Lung (tissue), 12 donors: ENCODE data around the gene NR2E1. TPM values are rescaled to one million over a fixed set of nuclear protein-coding genes. Genes with fewer than 3 reads are reported as not detected.

ENCODE experiments used
- ATAC-seq: fragments of 200-7000 bp; cut with Tn5 transposase; one replicate; pipeline ENCODE4 v1.9.1; 2020; ENCODE audit warnings: moderate number of reproducible peaks; ENCODE audit not compliant: insufficient read depth, low FRiP score
- DNase-seq, 3 donors: peaks; one replicate each; pipeline ENCODE4 v3.0.0-alpha.2; 2013 to 2017
- H3K27ac ChIP-seq, 2 donors: one replicate each; pipeline ENCODE4 v1.5.1; 2013; ENCODE audit warnings: mild to moderate bottlenecking in 2 of 2, moderate library complexity in 2 of 2, control low read depth in 1 of 2, inconsistent platforms in 1 of 2, low read depth in 1 of 2, low read length in 1 of 2
- H3K27me3 ChIP-seq, 3 donors: one replicate each; pipeline ENCODE4 v1.5.1; 2013; ENCODE audit warnings: low read length in 2 of 3; ENCODE audit not compliant: control insufficient read depth in 3 of 3, insufficient read depth in 3 of 3
- H3K36me3 ChIP-seq, 4 donors: one replicate each; pipeline ENCODE4 v1.5.1; 2013; ENCODE audit warnings: low read length in 4 of 4, mild to moderate bottlenecking in 1 of 4, moderate library complexity in 1 of 4; ENCODE audit not compliant: control insufficient read depth in 4 of 4, insufficient read depth in 4 of 4
- H3K4me1 ChIP-seq, 5 donors: one replicate each; pipeline ENCODE4 v1.5.1; 2013; ENCODE audit warnings: low read length in 5 of 5, mild to moderate bottlenecking in 2 of 5, moderate library complexity in 1 of 5; ENCODE audit not compliant: control insufficient read depth in 5 of 5, insufficient read depth in 5 of 5
- H3K4me3 ChIP-seq: one replicate; pipeline ENCODE4 v1.5.1; 2013; ENCODE audit warnings: mild to moderate bottlenecking, control low read depth, moderate library complexity
- H3K9ac ChIP-seq, 2 donors: one replicate each; pipeline ENCODE4 v1.5.1; 2013; ENCODE audit warnings: low read length in 2 of 2, control low read depth in 1 of 2; ENCODE audit not compliant: insufficient read depth in 1 of 2
- H3K9me3 ChIP-seq, 4 donors: one replicate each; pipeline ENCODE4 v1.5.1; 2013; ENCODE audit warnings: low read length in 3 of 4, mild to moderate bottlenecking in 1 of 4, moderate library complexity in 1 of 4; ENCODE audit not compliant: control insufficient read depth in 4 of 4, insufficient read depth in 3 of 4
- WGBS, 2 donors: extraction: QIAGEN DNeasy Blood & Tissue Kit; methylation state at CpG; one replicate each; pipeline ENCODE4 v1.1.7; 2013; 5-methylcytosine and 5-hydroxymethylcytosine counted together
- polyA plus RNA-seq, 2 donors: library from polyadenylated mRNA; stranded (reverse); fragments of 200-250 nt; gene quantifications; one replicate each; pipeline ENCODE4 v1.2.1, GENCODE V29; 2013
- total RNA-seq, 2 donors: library from RNA; depleted of rRNA in 1 of 2; stranded (reverse); fragments of >200 nt in 1 of 2; gene quantifications; one replicate each; pipeline ENCODE4 v1.2.1, GENCODE V29; 2014 to 2021
- TF ChIP-seq, protein P1 (sequence below): IDR thresholded peaks from 2 replicates; pipeline ENCODE4 v1.5.1; 2012; ENCODE audit warnings: mild to moderate bottlenecking; ENCODE audit errors: control extremely low read depth, extremely low read depth
- donor health status: control.
- donor health status: control.
- donor health status: Bipolar disorder and iron deficiency.
- donor health status: healthy.
- donor health status: DM: yes; HTN: yes; CAD: no.

Gene NR2E1
- total and polyA plus RNA-seq, 4 donors: 0.01 TPM; not detected in 3

- Histone ChIP-seq H3K9ac (no peak overlapping the region), H3K9me3 (no peaks in the 10 kb centered on the region), H3K4me1 (no peaks in the 10 kb centered on the region), H3K27me3 (no peaks in the 10 kb centered on the region), H3K36me3 (peaks cover 2 to 4% (median 2%) of the 10 kb centered on the region in 4 donors), H3K4me3 (no peak overlapping the region), H3K27ac (no peak overlapping the region)
- WGBS, 2 donors: 80 to 81% methylated on average over 7 of the region's 7 CpGs
- ATAC-seq (no peak), DNase-seq (no peak)
- TF ChIP-seq, protein P1, sequence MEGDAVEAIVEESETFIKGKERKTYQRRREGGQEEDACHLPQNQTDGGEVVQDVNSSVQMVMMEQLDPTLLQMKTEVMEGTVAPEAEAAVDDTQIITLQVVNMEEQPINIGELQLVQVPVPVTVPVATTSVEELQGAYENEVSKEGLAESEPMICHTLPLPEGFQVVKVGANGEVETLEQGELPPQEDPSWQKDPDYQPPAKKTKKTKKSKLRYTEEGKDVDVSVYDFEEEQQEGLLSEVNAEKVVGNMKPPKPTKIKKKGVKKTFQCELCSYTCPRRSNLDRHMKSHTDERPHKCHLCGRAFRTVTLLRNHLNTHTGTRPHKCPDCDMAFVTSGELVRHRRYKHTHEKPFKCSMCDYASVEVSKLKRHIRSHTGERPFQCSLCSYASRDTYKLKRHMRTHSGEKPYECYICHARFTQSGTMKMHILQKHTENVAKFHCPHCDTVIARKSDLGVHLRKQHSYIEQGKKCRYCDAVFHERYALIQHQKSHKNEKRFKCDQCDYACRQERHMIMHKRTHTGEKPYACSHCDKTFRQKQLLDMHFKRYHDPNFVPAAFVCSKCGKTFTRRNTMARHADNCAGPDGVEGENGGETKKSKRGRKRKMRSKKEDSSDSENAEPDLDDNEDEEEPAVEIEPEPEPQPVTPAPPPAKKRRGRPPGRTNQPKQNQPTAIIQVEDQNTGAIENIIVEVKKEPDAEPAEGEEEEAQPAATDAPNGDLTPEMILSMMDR: no peak
Measured at GRCh38 chr6:108200631-108201030, 34.8 kb downstream of the NR2E1 start.

DNA sequence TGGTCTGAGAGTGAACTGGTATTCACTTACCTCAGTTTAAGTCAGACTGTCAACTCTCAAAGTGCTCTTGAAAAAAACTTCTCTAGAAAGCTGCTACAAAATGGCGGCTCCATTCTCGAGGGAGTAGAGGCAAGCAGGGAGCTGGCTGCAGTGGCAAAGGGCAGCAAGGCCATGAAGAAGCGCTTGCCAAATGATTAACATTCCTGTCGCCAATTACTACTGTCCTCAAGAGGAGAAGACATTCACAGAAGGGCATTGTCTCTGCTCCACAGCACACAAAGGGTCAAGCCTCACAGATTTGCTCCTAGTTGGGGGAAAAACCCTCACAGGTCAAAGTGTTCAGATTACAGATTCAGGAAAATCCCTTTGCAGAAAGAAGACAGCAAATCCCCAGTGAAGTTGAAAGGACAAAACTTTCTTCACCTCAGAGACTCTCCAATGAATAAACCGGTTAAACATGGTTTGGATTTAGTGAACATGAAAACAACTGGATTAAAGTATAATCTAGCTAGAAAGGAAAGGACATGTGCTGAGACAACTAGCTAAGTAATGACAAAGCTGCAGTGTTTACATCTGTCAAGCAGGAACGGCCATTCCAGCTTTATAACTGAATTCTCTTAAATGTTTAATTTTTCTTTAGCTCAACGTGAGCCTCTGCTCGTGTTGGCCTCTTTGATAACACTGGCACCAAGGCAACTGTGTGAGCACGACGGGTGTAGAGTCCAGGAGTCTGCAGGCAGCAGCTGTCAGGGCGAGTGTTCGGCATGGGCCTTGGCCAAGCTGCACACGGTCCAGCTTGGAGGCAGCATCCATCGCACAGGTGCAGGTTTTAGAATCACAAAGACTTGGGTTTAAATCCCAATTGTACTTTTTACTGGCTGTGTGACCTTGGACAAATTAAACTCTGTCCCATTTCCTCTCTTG, 37.6 kb downstream of the NR2E1 start:
- 82 to 91% methylated on average over 14 of the region's 14 CpGs for WGBS, 2 donors
- DNase-seq (no peak), ATAC-seq (no peak)
- Histone ChIP-seq H3K9ac (no peak overlapping the region), H3K9me3 (no peaks in the 10 kb centered on the region), H3K4me1 (no peaks in the 10 kb centered on the region), H3K27me3 (no peaks in the 10 kb centered on the region), H3K36me3 (peaks cover 2 to 6% (median 4%) of the 10 kb centered on the region in 4 donors), H3K4me3 (no peak overlapping the region), H3K27ac (no peak overlapping the region)
- TF ChIP-seq, protein P1: no peak

- TF ChIP-seq, protein P1: no peak
- H3K4me3 ChIP-seq: no peak overlapping the region
- no peak overlapping the region for H3K27ac ChIP-seq
- no peak overlapping the region for H3K9ac ChIP-seq
- ATAC-seq: no peak
- H3K9me3 ChIP-seq: no peaks in the 10 kb centered on the region
- peaks cover 0 to 16% (median 12%) of the 10 kb centered on the region in 4 donors for H3K36me3 ChIP-seq
- 94 to 99% methylated on average over 4 of the region's 4 CpGs for WGBS, 2 donors
- H3K4me1 ChIP-seq: no peaks in the 10 kb centered on the region
- DNase-seq: no peak
- H3K27me3 ChIP-seq: no peaks in the 10 kb centered on the region
Measured at GRCh38 chr6:108207013-108207412, 41.2 kb downstream of the NR2E1 start.
